IMR-90 (cell line): ENCODE measurements around the gene KIF15.

Experiments used
- CEBPB ChIP-seq: IDR thresholded peaks from 2 replicates; pipeline ENCODE4 v1.6.1; 2012; ENCODE audit warnings: low read depth, low read length, improper control_type of control experiment
- CTCF ChIP-seq: conservative IDR thresholded peaks from 2 replicates; pipeline ENCODE4 v1.5.1; 2012; ENCODE audit warnings: mild to moderate bottlenecking, low read depth, low read length, improper control_type of control experiment
- FOS ChIP-seq: fragments of 150-350 bp; IDR thresholded peaks from 2 replicates; pipeline ENCODE4 v1.6.1; 2016; ENCODE audit warnings: low read depth, low read length
- MAFK ChIP-seq: IDR thresholded peaks from 2 replicates; pipeline ENCODE4 v1.6.1; 2012; ENCODE audit warnings: low read depth, low read length, improper control_type of control experiment
- MAZ ChIP-seq: IDR thresholded peaks from 2 replicates; pipeline ENCODE4 v1.6.1; 2012; ENCODE audit warnings: low read depth, mild to moderate bottlenecking, low read length, improper control_type of control experiment, moderate library complexity, borderline replicate concordance
- NFE2L2 ChIP-seq: fragments of 150-350 bp; IDR thresholded peaks from 2 replicates; pipeline ENCODE4 v1.6.1; 2016; ENCODE audit warnings: low read depth, mild to moderate bottlenecking, low read length
- POLR2A ChIP-seq: IDR thresholded peaks from 2 replicates; pipeline ENCODE4 v1.6.1; 2012; ENCODE audit warnings: mild to moderate bottlenecking, low read depth, low read length
- RCOR1 ChIP-seq: IDR thresholded peaks from 2 replicates; pipeline ENCODE4 v1.6.1; 2012; ENCODE audit warnings: mild to moderate bottlenecking, low read length, improper control_type of control experiment; ENCODE audit not compliant: insufficient replicate concordance
- RFX5 ChIP-seq: IDR thresholded peaks from 2 replicates; pipeline ENCODE4 v1.8.0; 2012; ENCODE audit warnings: low read depth, mild to moderate bottlenecking, low read length, moderate library complexity
- SMC3 ChIP-seq: fragments of 150-350 bp; IDR thresholded peaks from 2 replicates; pipeline ENCODE4 v1.6.1; 2016; ENCODE audit warnings: low read depth, mild to moderate bottlenecking, antibody characterized with exemption, low read length, moderate library complexity

GRCh38 chr3:44771424-44772098 lies 10.0 kb downstream of the KIF15 start:
- TF ChIP-seq CTCF (no peak), POLR2A (no peak), RCOR1 (no peak), SMC3 (no peak), CEBPB (no peak), RFX5 (no peak), MAFK (peak; percentile 48), MAZ (no peak), NFE2L2 (no peak), FOS (no peak)
